SU-DHL-6 (cell line): ENCODE data around the gene ALOX5.
"Not testable (repeated sequence)": the region's sequence is repeated elsewhere in the genome, so short reads cannot be mapped to it uniquely, and the experiment has no call there.

ENCODE experiments used
- H2AFZ ChIP-seq: fragments of 200-600 bp; sonication (generic); 2 replicates; pipeline ENCODE4 v1.6.1; 2014; ENCODE audit warnings: low read depth, mild to moderate bottlenecking, moderate library complexity, mixed read lengths, antibody characterized with exemption, low read length; ENCODE audit not compliant: severe bottlenecking
- H3F3A ChIP-seq: fragments of 200-600 bp; shearing (Covaris generic); 2 replicates; pipeline ENCODE4 v1.6.0; 2016; ENCODE audit warnings: antibody characterized with exemption, mild to moderate bottlenecking; ENCODE audit not compliant: insufficient read depth
- H3K27ac ChIP-seq: fragments of 200-600 bp; sonication (generic); 2 replicates; pipeline ENCODE4 v1.5.1; 2016; ENCODE audit warnings: low read depth, mild to moderate bottlenecking, low read length, moderate library complexity, mixed read lengths
- H3K27me3 ChIP-seq: fragments of 200-600 bp; sonication (generic), shearing (Covaris generic); 2 replicates; pipeline ENCODE4 v1.6.0; 2014; ENCODE audit warnings: mild to moderate bottlenecking, low read length
- H3K36me3 ChIP-seq: fragments of 200-600 bp; sonication (generic); 2 replicates; pipeline ENCODE4 v1.6.1; 2014; ENCODE audit warnings: mild to moderate bottlenecking, low read length, mixed read lengths
- H3K4me2 ChIP-seq: fragments of 300-600, 200-600 bp; shearing (Covaris generic), sonication (generic); 2 replicates; pipeline ENCODE4 v1.6.0; 2014; ENCODE audit warnings: low read length, low read depth, mild to moderate bottlenecking; ENCODE audit not compliant: poor library complexity, severe bottlenecking
- H3K4me3 ChIP-seq: fragments of 200-600 bp; sonication (generic); 2 replicates; pipeline ENCODE4 v1.5.1; 2014; ENCODE audit warnings: antibody characterized with exemption, low read length, mild to moderate bottlenecking, mixed read lengths; ENCODE audit not compliant: insufficient read depth, poor library complexity, severe bottlenecking
- H3K79me2 ChIP-seq: fragments of 200-600 bp; sonication (generic); 2 replicates; pipeline ENCODE4 v1.6.1; 2014; ENCODE audit warnings: mild to moderate bottlenecking, low read length, moderate library complexity; ENCODE audit not compliant: insufficient read depth
- H3K9ac ChIP-seq: fragments of 200-600 bp; sonication (generic); 2 replicates; pipeline ENCODE4 v1.7.0; 2014; ENCODE audit warnings: mild to moderate bottlenecking, low read length
- H3K9me2 ChIP-seq: fragments of 200-600 bp; sonication (generic); replicated peaks from 2 replicates; pipeline ENCODE4 v1.6.1; 2014; ENCODE audit warnings: low read length; ENCODE audit not compliant: insufficient read depth
- H3K9me3 ChIP-seq: fragments of 200-600 bp; sonication (generic); 2 replicates; pipeline ENCODE4 v1.6.1; 2014; ENCODE audit warnings: low read length, mixed read lengths; ENCODE audit not compliant: insufficient read depth
- H4K20me1 ChIP-seq: fragments of 200-600 bp; sonication (generic); 2 replicates; pipeline ENCODE4 v1.6.1; 2014; ENCODE audit warnings: low read depth, mild to moderate bottlenecking, antibody characterized with exemption, low read length, moderate library complexity, mixed read lengths
- EZH2phosphoT487 ChIP-seq: fragments of 200-600 bp; sonication (generic), shearing (Covaris generic); conservative IDR thresholded peaks from 2 replicates; pipeline ENCODE4 v1.6.1; 2018; ENCODE audit warnings: mild to moderate bottlenecking, antibody characterized with exemption, low read length, moderate library complexity, mixed read lengths
- TF ChIP-seq, protein P1 (sequence below): fragments of 200-600 bp; sonication (generic); IDR thresholded peaks from one replicate; pipeline ENCODE4 v1.5.1; 2017; ENCODE audit warnings: antibody characterized with exemption, mild to moderate bottlenecking, low read length, moderate library complexity; ENCODE audit not compliant: insufficient read depth, poor library complexity, severe bottlenecking

Gene ALOX5

DNA sequence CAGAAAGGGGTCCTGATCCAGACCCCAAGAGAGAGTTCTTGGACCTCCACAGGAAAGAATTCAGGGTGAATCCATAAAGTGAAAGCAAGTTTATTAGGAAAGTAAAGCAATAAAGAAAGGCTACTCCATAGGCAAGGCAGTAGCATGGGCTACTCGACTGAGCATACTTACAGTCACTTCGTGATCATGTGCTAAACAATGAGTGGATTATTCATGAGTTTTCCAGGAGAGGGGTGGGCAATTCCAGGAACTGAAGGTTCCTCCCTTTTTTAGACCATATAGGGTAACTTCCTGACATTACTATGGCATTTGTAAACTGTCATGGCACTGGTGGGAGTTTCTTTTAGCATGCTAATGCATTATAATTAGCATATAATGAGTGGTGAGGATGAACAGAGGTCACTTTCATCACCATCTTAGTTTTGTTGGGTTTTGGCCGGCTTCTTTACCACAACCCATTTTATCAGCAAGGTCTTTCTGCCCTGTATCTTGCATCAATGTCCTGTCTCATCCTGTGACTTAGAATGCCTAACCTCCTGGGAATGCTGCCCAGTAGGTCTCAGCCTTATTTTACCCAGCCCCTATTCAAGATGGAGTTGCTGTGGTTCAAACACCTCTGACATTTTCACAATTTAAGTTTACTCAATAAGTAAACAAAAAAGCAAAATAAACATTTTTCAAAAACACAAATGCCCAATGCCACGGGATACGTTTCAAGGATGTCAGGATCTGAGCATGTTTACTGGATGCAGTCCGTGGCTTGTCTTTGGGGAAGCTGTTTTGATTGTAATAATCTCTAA, 37.0 kb downstream of the ALOX5 start:
- no peaks in the 10 kb centered on the region for H3K9me3 ChIP-seq
- H3K9me2 ChIP-seq, result no peaks in the 10 kb centered on the region
- H3K36me3 ChIP-seq, result peaks cover 39% of the 10 kb centered on the region
- no peak overlapping the region for H3K27ac ChIP-seq
- H3K4me3 ChIP-seq, result no peak overlapping the region
- no peaks in the 10 kb centered on the region for H3F3A ChIP-seq
- no peak overlapping the region for H3K9ac ChIP-seq
- H4K20me1 ChIP-seq, result no peaks in the 10 kb centered on the region; the same call in 1 of the 2 replicates
- H2AFZ ChIP-seq, result no peak overlapping the region
- H3K4me2 ChIP-seq, result no peak overlapping the region
- TF ChIP-seq, protein P1, sequence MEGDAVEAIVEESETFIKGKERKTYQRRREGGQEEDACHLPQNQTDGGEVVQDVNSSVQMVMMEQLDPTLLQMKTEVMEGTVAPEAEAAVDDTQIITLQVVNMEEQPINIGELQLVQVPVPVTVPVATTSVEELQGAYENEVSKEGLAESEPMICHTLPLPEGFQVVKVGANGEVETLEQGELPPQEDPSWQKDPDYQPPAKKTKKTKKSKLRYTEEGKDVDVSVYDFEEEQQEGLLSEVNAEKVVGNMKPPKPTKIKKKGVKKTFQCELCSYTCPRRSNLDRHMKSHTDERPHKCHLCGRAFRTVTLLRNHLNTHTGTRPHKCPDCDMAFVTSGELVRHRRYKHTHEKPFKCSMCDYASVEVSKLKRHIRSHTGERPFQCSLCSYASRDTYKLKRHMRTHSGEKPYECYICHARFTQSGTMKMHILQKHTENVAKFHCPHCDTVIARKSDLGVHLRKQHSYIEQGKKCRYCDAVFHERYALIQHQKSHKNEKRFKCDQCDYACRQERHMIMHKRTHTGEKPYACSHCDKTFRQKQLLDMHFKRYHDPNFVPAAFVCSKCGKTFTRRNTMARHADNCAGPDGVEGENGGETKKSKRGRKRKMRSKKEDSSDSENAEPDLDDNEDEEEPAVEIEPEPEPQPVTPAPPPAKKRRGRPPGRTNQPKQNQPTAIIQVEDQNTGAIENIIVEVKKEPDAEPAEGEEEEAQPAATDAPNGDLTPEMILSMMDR, result no peak
- no peak for TF ChIP-seq EZH2phosphoT487
- no peaks in the 10 kb centered on the region for H3K27me3 ChIP-seq
- peaks cover 48% of the 10 kb centered on the region for H3K79me2 ChIP-seq

DNA sequence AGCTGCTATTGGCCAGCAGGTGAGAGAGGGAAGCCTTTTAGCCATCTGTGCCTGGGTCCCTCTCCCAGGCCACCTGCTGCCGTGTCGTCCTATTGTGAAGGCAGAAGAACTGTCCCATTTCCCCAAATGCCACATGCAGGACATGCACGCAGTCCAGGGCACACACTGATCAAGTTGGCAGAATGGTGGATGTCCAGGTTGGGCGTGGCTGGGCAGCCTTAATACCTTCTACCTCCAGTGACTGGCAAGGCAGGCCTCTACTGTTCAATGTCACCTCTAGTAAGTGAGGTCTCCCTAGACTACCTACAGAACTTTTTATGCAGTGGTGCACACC, 37.6 kb downstream of the ALOX5 start:
- Histone ChIP-seq H3K4me2 (no peak overlapping the region), H3K36me3 (peaks cover 38% of the 10 kb centered on the region), H3F3A (no peaks in the 10 kb centered on the region), H3K4me3 (no peak overlapping the region), H3K9me2 (no peaks in the 10 kb centered on the region), H2AFZ (no peak overlapping the region), H3K9me3 (no peaks in the 10 kb centered on the region), H4K20me1 (0 out of 2 replicates have a peak, but pooled peaks cover 3% of the 10 kb centered on the region), H3K9ac (no peak overlapping the region), H3K27me3 (no peaks in the 10 kb centered on the region), H3K27ac (no peak overlapping the region), H3K79me2 (peaks cover 42% of the 10 kb centered on the region)
- TF ChIP-seq, protein P1, result no peak
- no peak for TF ChIP-seq EZH2phosphoT487

DNA sequence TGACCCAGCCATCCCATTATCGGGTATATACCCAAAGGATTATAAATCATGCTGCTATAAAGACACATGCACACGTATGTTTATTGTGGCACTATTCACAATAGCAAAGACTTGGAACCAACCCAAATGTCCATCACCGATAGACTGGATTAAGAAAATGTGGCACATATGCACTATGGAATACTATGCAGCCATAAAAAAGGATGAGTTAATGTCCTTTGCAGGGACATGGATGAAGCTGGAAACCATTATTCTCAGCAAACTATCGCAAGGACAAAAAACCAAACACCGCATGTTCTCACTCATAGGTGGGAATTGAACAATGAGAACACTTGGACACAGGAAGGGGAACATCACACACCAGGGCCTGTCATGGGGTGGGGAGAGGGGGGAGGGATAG, 41.0 kb downstream of the ALOX5 start:
- H3K4me3 ChIP-seq, H3K27ac ChIP-seq, H3K27me3 ChIP-seq, H3K9ac ChIP-seq, H4K20me1 ChIP-seq, H3K4me2 ChIP-seq, H3F3A ChIP-seq, H3K9me2 ChIP-seq, H2AFZ ChIP-seq, H3K9me3 ChIP-seq: not testable (repeated sequence)
- Histone ChIP-seq H3K36me3 (peaks cover 30% of the 10 kb centered on the region), H3K79me2 (peaks cover 17% of the 10 kb centered on the region)

DNA sequence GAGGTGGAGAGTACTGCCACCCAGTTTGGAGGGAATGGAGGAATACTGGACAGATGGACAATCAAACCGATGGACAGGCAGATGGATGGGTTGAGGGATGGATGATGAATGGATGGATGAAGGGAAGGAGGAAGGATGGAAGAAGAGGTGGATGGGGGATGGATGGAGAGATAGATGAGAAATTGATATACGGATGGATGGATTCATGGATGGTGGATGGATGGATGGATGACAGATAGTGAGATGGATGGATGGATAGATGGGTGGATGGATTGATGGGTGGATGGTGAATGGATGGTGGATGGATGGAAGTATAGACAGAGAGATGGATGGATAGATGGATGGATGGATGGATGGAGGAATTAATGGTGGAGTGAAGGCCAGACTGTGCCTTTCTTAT, 42.6 kb downstream of the ALOX5 start:
- Histone ChIP-seq H4K20me1 (0 out of 2 replicates have a peak, but pooled peaks cover 3% of the 10 kb centered on the region), H3K27me3 (no peaks in the 10 kb centered on the region), H3K79me2 (peaks cover 10% of the 10 kb centered on the region; the same call in 1 of the 2 replicates), H3K9me2 (no peaks in the 10 kb centered on the region), H3K9me3 (no peaks in the 10 kb centered on the region), H2AFZ (no peak overlapping the region), H3K4me2 (no peak overlapping the region), H3K4me3 (no peak overlapping the region), H3K9ac (no peak overlapping the region), H3F3A (peaks cover 7% of the 10 kb centered on the region; the same call in 1 of the 2 replicates), H3K36me3 (peaks cover 17% of the 10 kb centered on the region), H3K27ac (no peak overlapping the region)
- TF ChIP-seq EZH2phosphoT487, result no peak
- TF ChIP-seq, protein P1, result no peak
